ENCODE measurements around the gene OR52B2. TPM values are rescaled to one million over a fixed set of nuclear protein-coding genes. Genes with fewer than 3 reads are reported as not detected.

OR52B2 gene
- total and polyA plus RNA-seq, 2 of the 8 experiments (the other 6 are each of a cell fraction or from before 2014, with no cell fraction given): 0.15 TPM; not detected in 1

GRCh38 chr11:6210274-6210955, 40.3 kb upstream of the OR52B2 start (continued):
- TF ChIP-seq CHD7 (IDR thresholded peaks at IDR 0.05; ENCODE audit: insufficient replicate concordance, low read length) (no peak), RXRA (IDR thresholded peaks at IDR 0.05; ENCODE audit: insufficient read depth, low read depth, low read length) (no peak), JUND (IDR thresholded peaks at IDR 0.05; ENCODE audit: low read length) (no peak), ZNF274 (IDR thresholded peaks at IDR 0.05; ENCODE audit: borderline replicate concordance, extremely low read depth, low read length) (no peak), CTBP2 (IDR thresholded peaks at IDR 0.05; ENCODE audit: borderline replicate concordance, insufficient read depth, insufficient read length, low read length) (no peak), TEAD4 (IDR thresholded peaks at IDR 0.05; ENCODE audit: low read depth, low read length) (no peak), TCF12 (IDR thresholded peaks at IDR 0.05; ENCODE audit: low read depth, low read length) (no peak), PHF8 (conservative IDR thresholded peaks at IDR 0.05; ENCODE audit: low read depth, low read length) (no peak), KDM4A (IDR thresholded peaks at IDR 0.05; ENCODE audit: low read depth, low read length, severe bottlenecking) (no peak), FOSL1 (IDR thresholded peaks at IDR 0.05; ENCODE audit: insufficient read depth, low read depth, low read length) (no peak)
